ENCODE data around the gene NOSTRIN.
"Not testable (repeated sequence)": the region's sequence is repeated elsewhere in the genome, so short reads cannot be mapped to it uniquely, and the experiment has no call there.

The NOSTRIN gene, protein sequence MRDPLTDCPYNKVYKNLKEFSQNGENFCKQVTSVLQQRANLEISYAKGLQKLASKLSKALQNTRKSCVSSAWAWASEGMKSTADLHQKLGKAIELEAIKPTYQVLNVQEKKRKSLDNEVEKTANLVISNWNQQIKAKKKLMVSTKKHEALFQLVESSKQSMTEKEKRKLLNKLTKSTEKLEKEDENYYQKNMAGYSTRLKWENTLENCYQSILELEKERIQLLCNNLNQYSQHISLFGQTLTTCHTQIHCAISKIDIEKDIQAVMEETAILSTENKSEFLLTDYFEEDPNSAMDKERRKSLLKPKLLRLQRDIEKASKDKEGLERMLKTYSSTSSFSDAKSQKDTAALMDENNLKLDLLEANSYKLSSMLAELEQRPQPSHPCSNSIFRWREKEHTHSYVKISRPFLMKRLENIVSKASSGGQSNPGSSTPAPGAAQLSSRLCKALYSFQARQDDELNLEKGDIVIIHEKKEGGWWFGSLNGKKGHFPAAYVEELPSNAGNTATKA

GRCh38 chr2:168801961-168802858 lies at the start of gene NOSTRIN:
NOSTRIN (plus strand) TSS chr2:168802637; CDS start chr2:168802647, 10 bp downstream.
- H3K4me3 Mint-ChIP-seq, result no peak within 1 kb of the TSS
- no peaks in the 10 kb centered on the region for H3K36me3 Mint-ChIP-seq
- no peaks in the 10 kb centered on the region for H3K4me1 Mint-ChIP-seq
- peak within 1 kb of the TSS; percentile 43 for H3K27ac Mint-ChIP-seq
- no peaks in the 10 kb centered on the region for H3K27me3 Mint-ChIP-seq
- H3K9me3 Mint-ChIP-seq, result no peaks in the 10 kb centered on the region

GRCh38 chr2:168753765-168754329 lies 48.6 kb upstream of the NOSTRIN start:
- Mint-ChIP-seq H3K4me3 (peak overlapping the region; percentile 19), H3K27ac (no peak overlapping the region), H3K27me3 (no peaks in the 10 kb centered on the region), H3K36me3 (peaks cover 3% of the 10 kb centered on the region), H3K4me1 (peaks cover 97% of the 10 kb centered on the region), H3K9me3 (no peaks in the 10 kb centered on the region)

GRCh38 chr2:168757223-168757622 lies 45.2 kb upstream of the NOSTRIN start:
- Mint-ChIP-seq H3K27ac (no peak overlapping the region), H3K4me3 (no peak overlapping the region), H3K36me3 (peaks cover 3% of the 10 kb centered on the region), H3K4me1 (peaks cover 67% of the 10 kb centered on the region), H3K27me3 (no peaks in the 10 kb centered on the region), H3K9me3 (no peaks in the 10 kb centered on the region)

DNA sequence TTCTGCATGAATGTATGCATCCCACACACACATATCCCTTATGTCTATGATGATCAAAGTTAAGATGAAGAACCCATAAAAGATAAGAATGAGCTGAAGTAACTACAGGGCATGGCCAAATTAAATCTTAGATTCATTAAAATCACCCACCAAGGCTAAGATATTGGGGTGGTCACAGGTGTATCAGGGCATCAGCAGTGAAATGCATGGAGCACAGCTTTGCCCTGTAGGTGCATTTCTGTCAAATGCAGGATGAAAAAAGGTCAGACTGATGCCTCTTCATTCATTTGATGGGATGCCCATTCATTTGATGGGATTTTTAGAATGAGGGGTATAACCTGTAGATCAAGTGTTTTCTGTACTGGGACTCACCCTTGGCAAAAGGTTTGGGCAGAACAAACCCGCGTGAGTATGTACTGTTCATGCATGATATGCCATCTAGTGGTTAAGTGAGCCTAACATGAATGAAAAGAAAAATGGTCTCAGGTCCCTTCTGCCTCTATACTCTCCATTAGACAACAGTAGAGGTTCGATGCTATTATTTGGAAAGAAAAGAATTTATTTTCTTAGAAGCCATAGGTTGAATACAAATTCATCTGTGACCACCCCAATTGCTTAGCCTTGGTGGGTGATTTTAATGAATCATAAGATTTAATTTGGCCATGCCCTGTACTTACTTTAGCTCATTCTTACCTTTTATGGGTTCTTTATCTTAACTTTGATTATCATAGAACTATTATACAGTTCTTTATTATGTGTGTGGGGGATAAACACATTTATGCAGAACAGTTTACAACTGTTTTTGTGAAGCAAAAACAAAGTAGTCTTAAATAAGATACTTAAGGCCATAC lies 43.2 kb upstream of the NOSTRIN start:
- Mint-ChIP-seq H3K9me3 (no peaks in the 10 kb centered on the region), H3K4me1 (peaks cover 48% of the 10 kb centered on the region), H3K27ac (no peak overlapping the region), H3K36me3 (peaks cover 3% of the 10 kb centered on the region), H3K4me3 (no peak overlapping the region), H3K27me3 (no peaks in the 10 kb centered on the region)

DNA sequence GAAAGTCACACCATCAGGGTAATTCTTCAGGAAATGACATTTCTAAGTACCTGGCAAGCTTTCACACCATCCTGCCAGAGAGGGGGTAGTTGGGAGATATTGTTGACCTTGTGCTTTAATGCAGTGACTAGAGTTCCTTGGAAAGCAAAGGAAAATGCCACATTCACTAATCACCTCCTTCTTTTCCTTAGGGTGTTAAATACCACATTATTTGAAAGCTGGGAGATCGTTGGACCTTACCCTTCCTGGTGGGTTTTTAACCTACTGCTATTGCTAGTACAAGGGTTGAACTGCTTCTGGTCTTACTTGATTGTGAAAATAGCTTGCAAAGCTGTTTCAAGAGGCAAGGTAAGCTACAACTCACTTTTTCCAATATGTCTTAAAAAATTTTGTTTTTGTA lies 37.0 kb upstream of the NOSTRIN start:
- Mint-ChIP-seq H3K36me3 (peaks cover 28% of the 10 kb centered on the region), H3K27me3 (no peaks in the 10 kb centered on the region), H3K4me1 (no peaks in the 10 kb centered on the region), H3K27ac (no peak overlapping the region), H3K4me3 (no peak overlapping the region), H3K9me3 (no peaks in the 10 kb centered on the region)

- Mint-ChIP-seq H3K36me3 (peaks cover 33% of the 10 kb centered on the region), H3K27me3 (no peaks in the 10 kb centered on the region), H3K9me3 (no peaks in the 10 kb centered on the region), H3K4me3 (no peak overlapping the region), H3K4me1 (no peaks in the 10 kb centered on the region), H3K27ac (no peak overlapping the region)
These were observed 35.8 kb upstream of the NOSTRIN start for GRCh38 chr2:168766600-168766999.

DNA sequence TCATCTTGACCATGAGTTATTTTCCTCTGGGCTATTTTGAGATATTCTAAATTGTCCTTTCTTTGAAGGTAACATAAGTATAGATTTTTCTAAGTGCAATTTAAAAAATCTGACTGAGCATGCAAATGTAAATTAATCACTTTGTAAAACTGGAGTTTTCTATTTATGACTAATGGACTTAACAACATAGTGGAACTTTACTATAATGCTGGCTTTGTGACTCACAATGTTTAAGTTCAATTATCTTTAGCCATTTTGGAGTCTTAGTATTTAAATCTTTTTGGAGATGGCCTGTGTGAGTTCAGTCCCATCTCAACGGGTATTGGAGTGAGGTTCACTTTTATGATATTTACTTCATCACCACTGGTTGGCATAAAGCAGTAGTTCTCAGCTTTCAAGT lies 35.2 kb upstream of the NOSTRIN start:
- H3K9me3 Mint-ChIP-seq, result no peaks in the 10 kb centered on the region
- H3K36me3 Mint-ChIP-seq, result peaks cover 39% of the 10 kb centered on the region
- no peak overlapping the region for H3K27ac Mint-ChIP-seq
- H3K4me1 Mint-ChIP-seq, result no peaks in the 10 kb centered on the region
- H3K4me3 Mint-ChIP-seq, result no peak overlapping the region
- H3K27me3 Mint-ChIP-seq, result no peaks in the 10 kb centered on the region

DNA sequence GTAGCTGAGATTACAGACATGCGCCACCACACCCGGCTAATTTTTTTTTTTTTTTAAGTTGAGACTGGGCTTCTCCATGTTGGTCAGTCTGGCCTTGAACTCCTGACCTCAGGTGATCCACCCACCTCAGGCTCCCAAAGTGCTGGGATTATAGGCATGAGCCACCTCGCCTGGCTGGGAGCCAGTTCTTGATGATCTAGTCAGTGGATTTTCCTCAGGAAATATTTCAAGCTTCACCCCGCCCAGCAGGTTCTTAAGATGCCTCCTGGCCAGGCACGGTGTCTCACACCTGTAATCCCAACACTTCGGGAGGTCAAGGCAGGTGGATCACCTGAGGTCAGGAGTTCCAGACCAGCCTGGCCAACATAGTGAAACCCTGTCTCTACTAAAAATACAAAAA lies 34.1 kb upstream of the NOSTRIN start:
- peaks cover 44% of the 10 kb centered on the region for H3K36me3 Mint-ChIP-seq
- not testable (repeated sequence) for H3K9me3 Mint-ChIP-seq, H3K4me1 Mint-ChIP-seq, H3K27me3 Mint-ChIP-seq, H3K4me3 Mint-ChIP-seq, H3K27ac Mint-ChIP-seq

GRCh38 chr2:168770796-168771195 lies 31.6 kb upstream of the NOSTRIN start:
- no peaks in the 10 kb centered on the region for H3K9me3 Mint-ChIP-seq
- peaks cover 54% of the 10 kb centered on the region for H3K36me3 Mint-ChIP-seq
- H3K27ac Mint-ChIP-seq, result no peak overlapping the region
- H3K4me1 Mint-ChIP-seq, result no peaks in the 10 kb centered on the region
- no peak overlapping the region for H3K4me3 Mint-ChIP-seq
- no peaks in the 10 kb centered on the region for H3K27me3 Mint-ChIP-seq

DNA sequence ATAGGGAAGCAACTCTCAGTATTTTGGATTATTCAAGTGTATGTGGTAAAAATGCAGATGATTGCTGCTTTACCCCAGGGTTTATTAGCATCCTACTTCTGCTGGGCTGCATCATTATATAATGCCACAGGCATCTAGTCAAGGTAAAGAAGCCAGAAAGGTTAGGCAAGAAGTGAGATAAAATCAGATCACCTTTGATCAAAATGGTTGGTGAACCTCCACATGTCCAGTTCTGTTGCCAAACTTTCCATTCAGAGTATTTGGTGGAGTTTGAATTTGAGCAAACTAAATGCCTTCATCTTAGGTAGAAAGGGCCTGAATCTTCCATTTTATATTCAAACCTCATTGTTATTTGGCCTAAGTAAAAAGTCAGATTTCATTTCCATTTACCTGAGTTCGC lies 29.7 kb upstream of the NOSTRIN start:
- Mint-ChIP-seq H3K9me3 (no peaks in the 10 kb centered on the region), H3K4me1 (no peaks in the 10 kb centered on the region), H3K4me3 (no peak overlapping the region), H3K27ac (no peak overlapping the region), H3K27me3 (no peaks in the 10 kb centered on the region), H3K36me3 (peaks cover 38% of the 10 kb centered on the region)

- H3K36me3 Mint-ChIP-seq, result peaks cover 38% of the 10 kb centered on the region
- no peak overlapping the region for H3K27ac Mint-ChIP-seq
- H3K9me3 Mint-ChIP-seq, result no peaks in the 10 kb centered on the region
- no peaks in the 10 kb centered on the region for H3K27me3 Mint-ChIP-seq
- no peaks in the 10 kb centered on the region for H3K4me1 Mint-ChIP-seq
- H3K4me3 Mint-ChIP-seq, result no peak overlapping the region
These were observed 29.3 kb upstream of the NOSTRIN start for GRCh38 chr2:168773128-168773527.

DNA sequence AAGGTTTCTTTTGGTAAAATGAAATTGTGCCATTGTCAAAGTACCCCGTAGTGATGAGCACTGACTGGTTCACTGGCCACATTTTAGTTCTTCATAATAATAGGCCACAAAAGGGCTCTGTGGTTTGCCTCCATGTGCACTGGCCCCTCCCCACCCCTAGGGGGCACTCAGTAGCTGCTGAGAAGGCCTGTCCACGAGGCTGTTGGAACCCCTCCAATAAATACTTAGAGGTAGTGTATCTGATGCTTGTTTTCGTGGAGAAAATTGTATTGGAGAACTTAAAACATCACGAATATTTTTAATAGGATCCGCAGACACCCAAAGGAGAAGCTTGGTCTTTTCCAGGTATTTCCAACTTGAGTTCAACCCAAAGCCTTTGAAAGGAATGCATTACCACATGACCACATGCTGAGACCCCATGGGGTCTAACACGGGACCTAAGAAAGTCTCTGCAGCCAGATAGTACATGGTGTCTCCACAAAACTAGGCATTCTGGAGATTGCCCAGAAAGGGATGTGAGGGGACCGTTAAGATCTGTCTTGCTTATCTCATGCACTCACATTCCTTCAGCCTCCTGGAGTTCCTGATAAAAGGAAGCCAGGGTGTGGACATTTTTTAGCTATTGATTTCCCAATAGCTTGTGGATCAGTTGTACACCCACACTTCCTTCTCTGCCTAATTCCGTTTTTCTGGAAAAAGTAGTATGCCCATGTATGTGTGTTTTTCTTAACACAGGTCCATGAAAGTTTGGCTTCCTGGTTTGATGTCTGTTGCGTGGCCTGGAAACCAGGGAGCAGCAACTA lies 28.5 kb upstream of the NOSTRIN start:
- Mint-ChIP-seq H3K36me3 (peaks cover 38% of the 10 kb centered on the region), H3K4me1 (no peaks in the 10 kb centered on the region), H3K27ac (no peak overlapping the region), H3K9me3 (no peaks in the 10 kb centered on the region), H3K27me3 (no peaks in the 10 kb centered on the region), H3K4me3 (no peak overlapping the region)

GRCh38 chr2:168775837-168776236 lies 26.6 kb upstream of the NOSTRIN start:
- Mint-ChIP-seq H3K27me3 (no peaks in the 10 kb centered on the region), H3K36me3 (peaks cover 31% of the 10 kb centered on the region), H3K4me1 (no peaks in the 10 kb centered on the region), H3K9me3 (no peaks in the 10 kb centered on the region), H3K4me3 (no peak overlapping the region), H3K27ac (no peak overlapping the region)

- Mint-ChIP-seq H3K9me3 (no peaks in the 10 kb centered on the region), H3K36me3 (no peaks in the 10 kb centered on the region), H3K27ac (no peak overlapping the region), H3K27me3 (no peaks in the 10 kb centered on the region), H3K4me3 (no peak overlapping the region), H3K4me1 (no peaks in the 10 kb centered on the region)
These were observed 21.8 kb upstream of the NOSTRIN start for GRCh38 chr2:168780669-168781071.

Data from activated naive CD4-positive, alpha-beta T cell treated with anti-CD3 and anti-CD28 coated beads, Interleukin-2, amount 50 U/mL, for 24 hours (primary cell).